ENCODE data around the gene FARS2.
"Not testable (repeated sequence)": the region's sequence is repeated elsewhere in the genome, so short reads cannot be mapped to it uniquely, and the experiment has no call there.

Gene FARS2

GRCh38 chr6:5771759-5772390, 510.6 kb downstream of the FARS2 start:
- in situ Hi-C loops (cut with MboI; ENCODE audit: low sequenced_read_pairs) = no loop called here

GRCh38 chr6:5772408-5773120, 511.3 kb downstream of the FARS2 start:
- in situ Hi-C loops (cut with MboI; ENCODE audit: low sequenced_read_pairs) = no loop called here

GRCh38 chr6:5776104-5776503, 514.8 kb downstream of the FARS2 start:
- in situ Hi-C loops (cut with MboI; ENCODE audit: low sequenced_read_pairs) = no loop called here

- in situ Hi-C loops (cut with MboI; ENCODE audit: low sequenced_read_pairs) = no loop called here
Measured at GRCh38 chr6:5776706-5777390, 515.5 kb downstream of the FARS2 start.

GRCh38 chr6:5778317-5778857, 517.1 kb downstream of the FARS2 start:
- in situ Hi-C loops (cut with MboI; ENCODE audit: low sequenced_read_pairs) = no loop called here

- in situ Hi-C loops (cut with MboI; ENCODE audit: low sequenced_read_pairs) = no loop called here
Measured at GRCh38 chr6:5778906-5779305, 517.6 kb downstream of the FARS2 start.

- in situ Hi-C loops (cut with MboI; ENCODE audit: low sequenced_read_pairs) = no loop called here
Measured at GRCh38 chr6:5781019-5781418, 519.7 kb downstream of the FARS2 start.

GRCh38 chr6:5781966-5782556, 520.7 kb downstream of the FARS2 start:
- in situ Hi-C loops (cut with MboI; ENCODE audit: low sequenced_read_pairs) = no loop called here

GRCh38 chr6:5782783-5783547, 521.7 kb downstream of the FARS2 start:
- in situ Hi-C loops (cut with MboI; ENCODE audit: low sequenced_read_pairs) = no loop called here

- in situ Hi-C loops (cut with MboI; ENCODE audit: low sequenced_read_pairs) = no loop called here
Measured at GRCh38 chr6:5783584-5784089, 522.3 kb downstream of the FARS2 start.

GRCh38 chr6:5785249-5785648, 523.9 kb downstream of the FARS2 start:
- in situ Hi-C loops (cut with MboI; ENCODE audit: low sequenced_read_pairs) = no loop called here

- in situ Hi-C loops (cut with MboI; ENCODE audit: low sequenced_read_pairs) = no loop called here
Measured at GRCh38 chr6:5786321-5786968, 525.1 kb downstream of the FARS2 start.

GRCh38 chr6:5786969-5787720, 525.8 kb downstream of the FARS2 start:
- in situ Hi-C loops (cut with MboI; ENCODE audit: low sequenced_read_pairs) = no loop called here

GRCh38 chr6:5789426-5789825, 528.1 kb downstream of the FARS2 start:
- in situ Hi-C loops (cut with MboI; ENCODE audit: low sequenced_read_pairs) = not testable (repeated sequence)

GRCh38 chr6:5796555-5796954, 535.2 kb downstream of the FARS2 start:
- in situ Hi-C loops (cut with MboI; ENCODE audit: low sequenced_read_pairs) = not testable (repeated sequence)

- in situ Hi-C loops (cut with MboI; ENCODE audit: low sequenced_read_pairs) = not testable (repeated sequence)
Measured at GRCh38 chr6:5806406-5806805, 545.1 kb downstream of the FARS2 start.

GRCh38 chr6:5809450-5809849, 548.1 kb downstream of the FARS2 start:
- in situ Hi-C loops (cut with MboI; ENCODE audit: low sequenced_read_pairs) = no loop called here

GRCh38 chr6:5811997-5812396, 550.7 kb downstream of the FARS2 start:
- in situ Hi-C loops (cut with MboI; ENCODE audit: low sequenced_read_pairs) = no loop called here

- in situ Hi-C loops (cut with MboI; ENCODE audit: low sequenced_read_pairs) = no loop called here
Measured at GRCh38 chr6:5813625-5814027, 552.3 kb downstream of the FARS2 start.

Data from HL-60/S4 treated with phorbol 12-myristate 13-acetate at 8.2 ng/mL for 4 days and 3 days (cell line).